SK-N-MC (cell line): ENCODE results near the gene PIK3C3.

Experiments used
- DNase-seq: peaks from one replicate; pipeline ENCODE4 v3.0.0-alpha.2; 2011; ENCODE audit warnings: low read depth, low spot score
- H3K27ac ChIP-seq: fragments of 200-600 bp; sonication (generic); 2 replicates; pipeline ENCODE4 v1.5.1; 2016; ENCODE audit warnings: mixed run types
- H3K36me3 ChIP-seq: fragments of 200-600 bp; sonication (generic); 2 replicates; pipeline ENCODE4 v1.6.1; 2017; ENCODE audit warnings: antibody characterized with exemption, low read length, mixed read lengths; ENCODE audit not compliant: insufficient read depth
- H3K4me3 ChIP-seq: fragments of 200-600 bp; sonication (generic); 2 replicates; pipeline ENCODE4 v1.5.1; 2016
- H3K9ac ChIP-seq: fragments of 200-600 bp; sonication (generic); 2 replicates; pipeline ENCODE4 v1.8.0; 2017; ENCODE audit warnings: mixed run types, mixed read lengths; ENCODE audit not compliant: insufficient read length
- H3K9me3 ChIP-seq: fragments of 200-600 bp; sonication (generic); 2 replicates; pipeline ENCODE4 v1.6.1; 2017; ENCODE audit warnings: low read depth, mild to moderate bottlenecking, antibody characterized with exemption, low read length, moderate library complexity, mixed read lengths
- EZH2 ChIP-seq: fragments of 200-600 bp; sonication (generic); IDR thresholded peaks from one replicate; pipeline ENCODE4 v1.6.1; 2017; ENCODE audit warnings: antibody characterized with exemption
- FOXP2 ChIP-seq: optimal IDR thresholded peaks from 2 replicates; pipeline ENCODE3; 2011; ENCODE audit warnings: mild to moderate bottlenecking, moderate library complexity; ENCODE audit not compliant: insufficient read depth; ENCODE audit errors: extremely low read length, control extremely low read depth
- POLR2AphosphoS5 ChIP-seq: IDR thresholded peaks from 2 replicates; pipeline ENCODE4 v1.6.1; 2012; ENCODE audit warnings: mild to moderate bottlenecking, low read depth, low read length, borderline replicate concordance

Gene PIK3C3

GRCh38 chr18:41948544-41949110, 6.4 kb upstream of the PIK3C3 start:
- Histone ChIP-seq H3K9me3 (no peaks in the 10 kb centered on the region), H3K27ac (no peak overlapping the region), H3K9ac (no peak overlapping the region), H3K4me3 (no peak overlapping the region), H3K36me3 (no peaks in the 10 kb centered on the region)
- TF ChIP-seq POLR2AphosphoS5 = no peak
- no peak for TF ChIP-seq FOXP2
- TF ChIP-seq EZH2 = no peak
- DNase-seq = no peak

- TF ChIP-seq EZH2 = no peak
- TF ChIP-seq POLR2AphosphoS5 = no peak
- no peak for TF ChIP-seq FOXP2
- Histone ChIP-seq H3K9me3 (no peaks in the 10 kb centered on the region), H3K36me3 (no peaks in the 10 kb centered on the region), H3K9ac (no peak overlapping the region), H3K27ac (no peak overlapping the region), H3K4me3 (no peak overlapping the region)
- DNase-seq = no peak
Measured at GRCh38 chr18:41949206-41949920, 5.7 kb upstream of the PIK3C3 start.

GRCh38 chr18:41955688-41956087, 654 bp downstream of the PIK3C3 start:
- no peak overlapping the region for H3K27ac ChIP-seq
- H3K4me3 ChIP-seq = peak overlapping the region; percentile 96
- H3K36me3 ChIP-seq = peaks cover 13% of the 10 kb centered on the region
- TF ChIP-seq POLR2AphosphoS5 (no peak), FOXP2 (no peak), EZH2 (no peak)
- DNase-seq = no peak
- peak overlapping the region; percentile 92 for H3K9ac ChIP-seq
- H3K9me3 ChIP-seq = no peaks in the 10 kb centered on the region

- Histone ChIP-seq H3K27ac (no peak overlapping the region), H3K9ac (no peak overlapping the region), H3K9me3 (no peaks in the 10 kb centered on the region), H3K4me3 (no peak overlapping the region), H3K36me3 (peaks cover 32% of the 10 kb centered on the region)
- no peak for DNase-seq
- TF ChIP-seq FOXP2 (no peak), POLR2AphosphoS5 (no peak), EZH2 (no peak)
Measured at GRCh38 chr18:41959045-41959444, 4.0 kb downstream of the PIK3C3 start.

- H3K36me3 ChIP-seq = peaks cover 51% of the 10 kb centered on the region
- TF ChIP-seq POLR2AphosphoS5 (no peak), FOXP2 (no peak), EZH2 (no peak)
Measured at GRCh38 chr18:41965634-41966255, 10.7 kb downstream of the PIK3C3 start.

GRCh38 chr18:41966943-41967342, 11.9 kb downstream of the PIK3C3 start:
- peaks cover 48% of the 10 kb centered on the region for H3K36me3 ChIP-seq
- DNase-seq = no peak

More at GRCh38 chr18:41965634-41966255, 10.7 kb downstream of the PIK3C3 start:
- no peaks in the 10 kb centered on the region for H3K9me3 ChIP-seq
- H3K4me3 ChIP-seq = no peak overlapping the region
- H3K27ac ChIP-seq = 0 out of 2 replicates have a peak overlapping the region, but pooled peaks have one; percentile 12
- DNase-seq = no peak
- no peak overlapping the region for H3K9ac ChIP-seq

GRCh38 chr18:41967680-41968079, 12.6 kb downstream of the PIK3C3 start:
- TF ChIP-seq FOXP2 = no peak
- TF ChIP-seq EZH2 = no peak
- TF ChIP-seq POLR2AphosphoS5 = no peak
- DNase-seq = no peak
- peaks cover 44% of the 10 kb centered on the region for H3K36me3 ChIP-seq
- H3K9me3 ChIP-seq = no peaks in the 10 kb centered on the region
- no peak overlapping the region for H3K27ac ChIP-seq
- no peak overlapping the region for H3K4me3 ChIP-seq
- no peak overlapping the region for H3K9ac ChIP-seq

More at GRCh38 chr18:41966943-41967342, 11.9 kb downstream of the PIK3C3 start:
- no peak overlapping the region for H3K9ac ChIP-seq
- H3K4me3 ChIP-seq = no peak overlapping the region
- no peak overlapping the region for H3K27ac ChIP-seq
- no peak for TF ChIP-seq POLR2AphosphoS5
- TF ChIP-seq FOXP2 = no peak
- no peak for TF ChIP-seq EZH2
- H3K9me3 ChIP-seq = no peaks in the 10 kb centered on the region

GRCh38 chr18:41969881-41970280, 14.8 kb downstream of the PIK3C3 start:
- no peak for TF ChIP-seq FOXP2
- H3K36me3 ChIP-seq = peaks cover 37% of the 10 kb centered on the region
- no peak overlapping the region for H3K27ac ChIP-seq
- DNase-seq = no peak
- no peaks in the 10 kb centered on the region for H3K9me3 ChIP-seq
- H3K9ac ChIP-seq = no peak overlapping the region
- no peak overlapping the region for H3K4me3 ChIP-seq
